ENCODE data around the gene MYO1E. TPM values are rescaled to one million over a fixed set of nuclear protein-coding genes. Genes with fewer than 3 reads are reported as not detected.

Gene MYO1E
- total and polyA plus RNA-seq, 4 donors: 6.7 to 70.9 (median 21.6) TPM

- WGBS: 94% methylated on average over 6 of the region's 6 CpGs
- Histone ChIP-seq H3K9me3 (ENCODE audit: control insufficient read depth in 4 of 4, low read length in 3 of 4) (no peaks in the 10 kb centered on the region), H3K36me3 (ENCODE audit: control insufficient read depth in 4 of 4, insufficient read depth in 3 of 4, low read depth in 1 of 4, low read length in 3 of 4) (no peaks in the 10 kb centered on the region), H3K27ac (ENCODE audit: low read depth in 1 of 2, low read length in 2 of 2) (peak overlapping the region in 1 of 2 donors; percentile 28), H3K9ac (ENCODE audit: low read depth in 1 of 2, low read length in 2 of 2) (no peak overlapping the region), H3K4me3 (ENCODE audit: low read depth in 1 of 3, low read length in 3 of 3) (no peak overlapping the region), H3K27me3 (ENCODE audit: control insufficient read depth in 4 of 4, insufficient read depth in 4 of 4, low read length in 3 of 4) (no peaks in the 10 kb centered on the region), H3K4me1 (ENCODE audit: control insufficient read depth in 4 of 4, insufficient read depth in 4 of 4, low read length in 3 of 4) (peaks cover 3 to 25% (median 15%) of the 10 kb centered on the region in 4 donors)
- TF ChIP-seq REST (IDR thresholded peaks at IDR 0.05) (no peak), YY1 (IDR thresholded peaks at IDR 0.05) (no peak), CTCF (IDR thresholded peaks at IDR 0.05; ENCODE audit: low read depth, low read length, missing input control) (no peak), SP1 (IDR thresholded peaks at IDR 0.05) (no peak), ZBTB33 (IDR thresholded peaks at IDR 0.05) (no peak), GABPA (IDR thresholded peaks at IDR 0.05 in 1 of 2, conservative IDR thresholded peaks at IDR 0.05 in 1 of 2) (no peak), RAD21 (IDR thresholded peaks at IDR 0.05) (no peak), MAX (IDR thresholded peaks at IDR 0.05) (no peak), HNF4G (IDR thresholded peaks at IDR 0.05) (no peak)
- DNase-seq (ENCODE audit: low spot score): no peak
Measured at GRCh38 chr15:59307165-59307537, 65.5 kb downstream of the MYO1E start.

GRCh38 chr15:59306520-59307164 lies 66.0 kb downstream of the MYO1E start:
- no peak overlapping the region for H3K4me3 ChIP-seq (ENCODE audit: low read depth in 1 of 3, low read length in 3 of 3)
- TF ChIP-seq REST (IDR thresholded peaks at IDR 0.05) (no peak), ZBTB33 (IDR thresholded peaks at IDR 0.05) (no peak), HNF4A (conservative IDR thresholded peaks at IDR 0.05) (peak; percentile 20 to 27), MAX (IDR thresholded peaks at IDR 0.05) (no peak)
- peak overlapping the region in 1 of 2 donors; percentile 28 for H3K27ac ChIP-seq (ENCODE audit: low read depth in 1 of 2, low read length in 2 of 2)
- no peaks in the 10 kb centered on the region for H3K36me3 ChIP-seq (ENCODE audit: control insufficient read depth in 4 of 4, insufficient read depth in 3 of 4, low read depth in 1 of 4, low read length in 3 of 4)
- no peaks in the 10 kb centered on the region for H3K27me3 ChIP-seq (ENCODE audit: control insufficient read depth in 4 of 4, insufficient read depth in 4 of 4, low read length in 3 of 4)
- 93% methylated on average over 7 of the region's 7 CpGs for WGBS
- no peak for DNase-seq (ENCODE audit: low spot score)
- H3K4me1 ChIP-seq (ENCODE audit: control insufficient read depth in 4 of 4, insufficient read depth in 4 of 4, low read length in 3 of 4): peaks cover 3 to 23% (median 14%) of the 10 kb centered on the region in 4 donors
- H3K9me3 ChIP-seq (ENCODE audit: control insufficient read depth in 4 of 4, low read length in 3 of 4): no peaks in the 10 kb centered on the region
- H3K9ac ChIP-seq (ENCODE audit: low read depth in 1 of 2, low read length in 2 of 2): no peak overlapping the region

Measured in liver (tissue), 9 donors.